Neural cell (in vitro differentiated cells): Measurements from ENCODE around the gene HOGA1. TPM values are rescaled to one million over a fixed set of nuclear protein-coding genes. Genes with fewer than 3 reads are reported as not detected.
"Not testable (repeated sequence)": the region's sequence is repeated elsewhere in the genome, so short reads cannot be mapped to it uniquely, and the experiment has no call there.

Experiments
- H2AFZ ChIP-seq: fragments of 200-600, 300-800 bp; sonication (generic), shearing (Covaris generic); 2 replicates; pipeline ENCODE4 v1.6.0; 2014; ENCODE audit warnings: low read depth, mild to moderate bottlenecking, antibody characterized with exemption, low read length, moderate library complexity
- H3F3A ChIP-seq: fragments of 200-600 bp; shearing (Covaris generic); 2 replicates; pipeline ENCODE4 v1.6.1; 2016; ENCODE audit warnings: mild to moderate bottlenecking, moderate library complexity, mixed read lengths, antibody characterized with exemption, low read length; ENCODE audit not compliant: insufficient read depth, poor library complexity, severe bottlenecking
- H3K27ac ChIP-seq: fragments of 200-600, 300-800 bp; sonication (generic), shearing (Covaris generic); 2 replicates; pipeline ENCODE4 v1.5.1; 2014; ENCODE audit warnings: mild to moderate bottlenecking, low read length, moderate library complexity
- H3K27me3 ChIP-seq: fragments of 300-800, 200-600 bp; sonication (generic), shearing (Covaris generic); 2 replicates; pipeline ENCODE4 v1.6.0; 2014; ENCODE audit warnings: mild to moderate bottlenecking, low read depth, low read length, moderate library complexity; ENCODE audit not compliant: insufficient read depth
- H3K36me3 ChIP-seq: fragments of 300-800, 200-600 bp; sonication (generic), shearing (Covaris generic); 2 replicates; pipeline ENCODE4 v1.5.1; 2014; ENCODE audit warnings: mild to moderate bottlenecking, antibody characterized with exemption, low read length, moderate library complexity; ENCODE audit not compliant: insufficient read depth
- H3K4me2 ChIP-seq: fragments of 300-800, 200-600 bp; sonication (generic), shearing (Covaris generic); 2 replicates; pipeline ENCODE4 v1.6.0; 2014; ENCODE audit warnings: mild to moderate bottlenecking, low read length
- H3K4me3 ChIP-seq: fragments of 300-800, 200-600 bp; sonication (generic), shearing (Covaris generic); 2 replicates; pipeline ENCODE4 v1.5.1; 2014; ENCODE audit warnings: mild to moderate bottlenecking, low read length, moderate library complexity
- H3K79me2 ChIP-seq: fragments of 200-600 bp; shearing (Covaris generic); replicated peaks from 2 replicates; pipeline ENCODE4 v1.6.0; 2014; ENCODE audit warnings: mild to moderate bottlenecking, low read length, moderate library complexity; ENCODE audit not compliant: insufficient read depth
- H3K9ac ChIP-seq: fragments of 300-800, 200-600 bp; sonication (generic), shearing (Covaris generic); 2 replicates; pipeline ENCODE4 v1.6.1; 2016; ENCODE audit warnings: mild to moderate bottlenecking, low read length, mixed read lengths
- H3K9me2 ChIP-seq: fragments of 200-600 bp; shearing (Covaris generic); 2 replicates; pipeline ENCODE4 v1.6.1; 2016; ENCODE audit warnings: mild to moderate bottlenecking, low read length, mixed read lengths; ENCODE audit not compliant: insufficient read depth
- H3K9me3 ChIP-seq: fragments of 200-600, 300-800 bp; sonication (generic), shearing (Covaris generic); 2 replicates; pipeline ENCODE4 v1.6.1; 2016; ENCODE audit warnings: mild to moderate bottlenecking, mixed run types, low read length, moderate library complexity, mixed read lengths
- H4K20me1 ChIP-seq: fragments of 200-600 bp; shearing (Covaris generic); 2 replicates; pipeline ENCODE4 v1.6.1; 2016; ENCODE audit warnings: mild to moderate bottlenecking, mixed run types; ENCODE audit not compliant: insufficient read depth
- CTCF ChIP-seq: fragments of 450-650 bp; IDR thresholded peaks from 2 replicates; pipeline ENCODE4 v1.5.1; 2014; ENCODE audit warnings: antibody characterized with exemption, mild to moderate bottlenecking, moderate library complexity; ENCODE audit not compliant: poor library complexity, severe bottlenecking
- EP300 ChIP-seq: fragments of 450-650 bp; conservative IDR thresholded peaks from 2 replicates; pipeline ENCODE4 v1.6.1; 2014; ENCODE audit warnings: antibody characterized with exemption, mild to moderate bottlenecking, moderate library complexity; ENCODE audit not compliant: poor library complexity, severe bottlenecking
- EZH2 ChIP-seq: fragments of 200-600, 300-800 bp; shearing (Covaris generic), sonication (generic); IDR thresholded peaks from 2 replicates; pipeline ENCODE4 v1.6.1; 2014; ENCODE audit warnings: antibody characterized with exemption, low read length, borderline replicate concordance, mild to moderate bottlenecking; ENCODE audit not compliant: insufficient read depth, poor library complexity, severe bottlenecking
- MXI1 ChIP-seq: fragments of 450-650 bp; conservative IDR thresholded peaks from 2 replicates; pipeline ENCODE4 v1.6.1; 2014; ENCODE audit warnings: antibody characterized with exemption, mild to moderate bottlenecking; ENCODE audit not compliant: poor library complexity, severe bottlenecking
- POLR2AphosphoS5 ChIP-seq: IDR thresholded peaks from 2 replicates; pipeline ENCODE4 v1.6.1; 2012
- RAD21 ChIP-seq: fragments of 450-650 bp; conservative IDR thresholded peaks from 2 replicates; pipeline ENCODE4 v1.6.1; 2014; ENCODE audit warnings: antibody characterized with exemption, mild to moderate bottlenecking, moderate library complexity
- REST ChIP-seq: IDR thresholded peaks from 2 replicates; pipeline ENCODE4 v1.6.1; 2012; ENCODE audit warnings: borderline replicate concordance
- SMC3 ChIP-seq: fragments of 450-650 bp; conservative IDR thresholded peaks from 2 replicates; pipeline ENCODE4 v1.6.1; 2014; ENCODE audit warnings: antibody characterized with exemption, mild to moderate bottlenecking, moderate library complexity; ENCODE audit not compliant: poor library complexity
- TAF1 ChIP-seq: IDR thresholded peaks from 2 replicates; pipeline ENCODE4 v1.6.1; 2012; ENCODE audit warnings: low read depth
- polyA plus RNA-seq: library from polyadenylated mRNA; depleted of rRNA; stranded (reverse); fragments of >200 nt; gene quantifications from 2 replicates; pipeline ENCODE4 v1.2.3, GENCODE V29; 2014

HOGA1 gene
- polyA plus RNA-seq, 1 donor from 2014 or later, result not detected

GRCh38 chr10:97560731-97561381, 23.3 kb upstream of the HOGA1 start:
- H3K27me3 ChIP-seq, H3F3A ChIP-seq, H3K4me2 ChIP-seq, H4K20me1 ChIP-seq, H3K27ac ChIP-seq, H3K9me2 ChIP-seq, H3K4me3 ChIP-seq, H3K9ac ChIP-seq, H2AFZ ChIP-seq, H3K79me2 ChIP-seq, H3K36me3 ChIP-seq, H3K9me3 ChIP-seq: not testable (repeated sequence)

- not testable (repeated sequence) for H4K20me1 ChIP-seq, H3K9me3 ChIP-seq, H3K4me3 ChIP-seq, H3K27ac ChIP-seq, H3K4me2 ChIP-seq, H3F3A ChIP-seq, H3K36me3 ChIP-seq, H3K79me2 ChIP-seq, H3K9me2 ChIP-seq, H3K9ac ChIP-seq, H3K27me3 ChIP-seq, H2AFZ ChIP-seq
Observed at GRCh38 chr10:97561386-97562077, 22.7 kb upstream of the HOGA1 start.

GRCh38 chr10:97562329-97562728, 21.9 kb upstream of the HOGA1 start:
- not testable (repeated sequence) for H3K4me2 ChIP-seq, H3K79me2 ChIP-seq, H3K27me3 ChIP-seq, H3K36me3 ChIP-seq, H3K27ac ChIP-seq, H3K9ac ChIP-seq, H3K9me3 ChIP-seq, H4K20me1 ChIP-seq, H3F3A ChIP-seq, H2AFZ ChIP-seq, H3K4me3 ChIP-seq, H3K9me2 ChIP-seq

GRCh38 chr10:97563337-97563736, 20.9 kb upstream of the HOGA1 start:
- no peak overlapping the region for H3K27ac ChIP-seq
- H4K20me1 ChIP-seq, result no peaks in the 10 kb centered on the region

More at GRCh38 chr10:97563337-97563736, 20.9 kb upstream of the HOGA1 start:
- no peaks in the 10 kb centered on the region for H3K9me2 ChIP-seq
- H3K9me3 ChIP-seq, result no peaks in the 10 kb centered on the region
- no peak overlapping the region for H2AFZ ChIP-seq
- no peak overlapping the region for H3K9ac ChIP-seq
- H3F3A ChIP-seq, result no peaks in the 10 kb centered on the region
- H3K27me3 ChIP-seq, result no peaks in the 10 kb centered on the region
- H3K4me2 ChIP-seq, result no peak overlapping the region
- no peak for TF ChIP-seq EP300
- TF ChIP-seq EZH2, result no peak
- TF ChIP-seq REST, result no peak
- TF ChIP-seq MXI1, result no peak
- TF ChIP-seq RAD21, result no peak
- TF ChIP-seq SMC3, result no peak
- TF ChIP-seq CTCF, result no peak
- TF ChIP-seq POLR2AphosphoS5, result no peak
- no peak for TF ChIP-seq TAF1
- no peaks in the 10 kb centered on the region for H3K79me2 ChIP-seq
- no peak overlapping the region for H3K4me3 ChIP-seq
- no peaks in the 10 kb centered on the region for H3K36me3 ChIP-seq
